ENCODE measurements around the gene TEDC1. TPM values are rescaled to one million over a fixed set of nuclear protein-coding genes. Genes with fewer than 3 reads are reported as not detected.

The TEDC1 gene
- total RNA-seq, 1 donor from 2014 or later, result 4.0 TPM

DNA sequence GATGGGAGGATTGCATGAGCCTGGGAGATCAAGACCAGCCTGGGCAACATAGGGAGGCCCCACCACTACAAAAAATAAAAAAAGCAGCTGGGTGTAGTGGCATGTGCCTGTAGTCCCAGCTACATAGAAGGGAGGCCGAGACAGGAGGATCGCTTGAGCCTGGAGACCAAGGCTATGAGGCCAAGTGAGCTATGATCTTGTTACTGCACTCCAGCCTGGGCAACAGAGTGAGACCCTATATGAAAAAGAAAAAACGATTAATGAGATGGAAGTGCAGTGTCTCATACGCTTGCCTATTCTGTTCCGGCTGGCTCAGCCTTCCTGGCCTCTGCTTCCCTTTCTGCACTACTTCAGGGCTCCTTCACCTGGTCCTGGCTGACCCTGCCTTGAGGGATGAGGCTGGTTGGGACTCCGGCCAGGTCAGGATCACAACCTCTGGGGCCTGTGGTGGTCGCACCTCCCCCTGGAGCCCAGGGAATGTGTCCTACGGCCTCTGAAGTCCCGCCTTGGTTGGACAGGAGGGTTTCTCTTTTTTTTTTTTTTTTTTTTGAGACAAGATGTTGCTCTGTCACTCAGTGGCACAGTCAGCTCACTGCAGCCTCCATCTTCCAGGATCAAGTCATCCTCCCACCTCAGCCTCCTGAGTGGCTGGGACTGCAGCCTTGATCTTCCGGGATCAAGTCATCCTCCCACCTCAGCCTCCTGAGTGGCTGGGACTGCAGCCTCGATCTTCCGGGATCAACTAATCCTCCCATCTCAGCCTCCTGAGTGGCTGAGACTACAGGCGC lies 10.7 kb downstream of the TEDC1 start:
- TF ChIP-seq, protein P1, sequence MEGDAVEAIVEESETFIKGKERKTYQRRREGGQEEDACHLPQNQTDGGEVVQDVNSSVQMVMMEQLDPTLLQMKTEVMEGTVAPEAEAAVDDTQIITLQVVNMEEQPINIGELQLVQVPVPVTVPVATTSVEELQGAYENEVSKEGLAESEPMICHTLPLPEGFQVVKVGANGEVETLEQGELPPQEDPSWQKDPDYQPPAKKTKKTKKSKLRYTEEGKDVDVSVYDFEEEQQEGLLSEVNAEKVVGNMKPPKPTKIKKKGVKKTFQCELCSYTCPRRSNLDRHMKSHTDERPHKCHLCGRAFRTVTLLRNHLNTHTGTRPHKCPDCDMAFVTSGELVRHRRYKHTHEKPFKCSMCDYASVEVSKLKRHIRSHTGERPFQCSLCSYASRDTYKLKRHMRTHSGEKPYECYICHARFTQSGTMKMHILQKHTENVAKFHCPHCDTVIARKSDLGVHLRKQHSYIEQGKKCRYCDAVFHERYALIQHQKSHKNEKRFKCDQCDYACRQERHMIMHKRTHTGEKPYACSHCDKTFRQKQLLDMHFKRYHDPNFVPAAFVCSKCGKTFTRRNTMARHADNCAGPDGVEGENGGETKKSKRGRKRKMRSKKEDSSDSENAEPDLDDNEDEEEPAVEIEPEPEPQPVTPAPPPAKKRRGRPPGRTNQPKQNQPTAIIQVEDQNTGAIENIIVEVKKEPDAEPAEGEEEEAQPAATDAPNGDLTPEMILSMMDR (IDR thresholded peaks at IDR 0.05; ENCODE audit: borderline replicate concordance), result no peak

DNA sequence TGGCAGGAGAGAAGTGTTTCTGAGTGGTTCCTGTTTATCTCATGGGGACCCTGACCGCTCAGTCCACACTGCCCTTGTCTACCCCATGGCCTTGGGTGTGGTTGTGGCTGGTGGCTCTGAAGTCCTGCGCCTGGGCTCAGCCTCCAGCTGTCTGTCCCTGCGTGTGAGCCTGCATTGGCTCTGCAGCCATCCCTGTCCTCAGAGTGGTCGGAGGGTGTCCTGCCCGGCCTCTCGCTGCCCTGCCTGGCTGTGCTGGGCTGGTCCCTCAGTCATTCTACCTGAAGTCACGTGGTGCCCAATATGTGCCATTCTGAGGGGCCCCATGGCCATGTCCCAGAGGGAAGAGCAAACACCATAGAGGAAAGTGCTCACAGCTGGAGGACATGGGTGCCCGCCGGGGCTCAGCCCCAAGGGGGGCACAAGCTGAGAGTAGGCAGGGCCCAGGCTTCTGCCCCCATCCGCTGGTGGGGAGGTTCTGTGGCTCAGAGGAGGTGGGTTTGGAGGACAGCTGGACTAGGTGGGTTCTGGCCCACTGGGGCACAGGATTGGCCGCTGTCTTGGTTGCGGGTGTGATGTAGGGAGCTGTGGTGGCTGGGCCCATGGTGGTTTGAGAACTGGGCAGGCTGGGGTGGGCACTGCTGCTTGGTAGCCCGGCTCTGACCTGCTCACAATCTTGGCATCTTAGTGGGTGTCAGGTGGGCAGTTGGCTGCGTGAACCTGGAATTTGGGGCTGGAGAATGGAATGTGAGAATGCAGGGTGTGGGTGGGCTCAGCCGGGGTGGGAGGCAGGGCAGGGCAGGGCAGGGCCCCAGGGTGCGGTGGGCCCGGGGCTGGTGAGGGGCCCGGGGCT lies 11.6 kb downstream of the TEDC1 start:
- intact Hi-C loops (cut with micrococcal nuclease), result no loop called here
- peaks cover 9% of the 10 kb centered on the region for H3K36me3 ChIP-seq
- no peak for DNase-seq
- no peak overlapping the region for H3K4me3 ChIP-seq
- TF ChIP-seq, protein P1 (IDR thresholded peaks at IDR 0.05; ENCODE audit: borderline replicate concordance), result no peak
- H3K9me3 ChIP-seq (replicated peaks), result no peaks in the 10 kb centered on the region
- H3K4me1 ChIP-seq, result no peaks in the 10 kb centered on the region
- peaks cover 6% of the 10 kb centered on the region for H3K27me3 ChIP-seq (ENCODE audit: low read depth)
- no peak overlapping the region for H3K27ac ChIP-seq (replicated peaks)

More for the DNA sequence above, 10.7 kb downstream of the TEDC1 start:
- no peak overlapping the region for H3K27ac ChIP-seq (replicated peaks)
- no peaks in the 10 kb centered on the region for H3K4me1 ChIP-seq
- H3K27me3 ChIP-seq (ENCODE audit: low read depth), result no peaks in the 10 kb centered on the region
- H3K36me3 ChIP-seq, result peaks cover 9% of the 10 kb centered on the region
- no peak overlapping the region for H3K4me3 ChIP-seq
- no peak for DNase-seq
- intact Hi-C loops (cut with micrococcal nuclease), result no loop called here
- H3K9me3 ChIP-seq (replicated peaks), result no peaks in the 10 kb centered on the region

- H3K27ac ChIP-seq (replicated peaks), result no peak overlapping the region
- peaks cover 9% of the 10 kb centered on the region for H3K36me3 ChIP-seq
- H3K27me3 ChIP-seq (ENCODE audit: low read depth), result peaks cover 12% of the 10 kb centered on the region
- H3K4me1 ChIP-seq, result no peaks in the 10 kb centered on the region
- no peak for DNase-seq
- TF ChIP-seq, protein P1 (IDR thresholded peaks at IDR 0.05; ENCODE audit: borderline replicate concordance), result no peak
- H3K4me3 ChIP-seq, result no peak overlapping the region
- H3K9me3 ChIP-seq (replicated peaks), result no peaks in the 10 kb centered on the region
- intact Hi-C loops (cut with micrococcal nuclease), result no loop called here
Measured at GRCh38 chr14:105503296-105503640, 12.2 kb downstream of the TEDC1 start.

DNA sequence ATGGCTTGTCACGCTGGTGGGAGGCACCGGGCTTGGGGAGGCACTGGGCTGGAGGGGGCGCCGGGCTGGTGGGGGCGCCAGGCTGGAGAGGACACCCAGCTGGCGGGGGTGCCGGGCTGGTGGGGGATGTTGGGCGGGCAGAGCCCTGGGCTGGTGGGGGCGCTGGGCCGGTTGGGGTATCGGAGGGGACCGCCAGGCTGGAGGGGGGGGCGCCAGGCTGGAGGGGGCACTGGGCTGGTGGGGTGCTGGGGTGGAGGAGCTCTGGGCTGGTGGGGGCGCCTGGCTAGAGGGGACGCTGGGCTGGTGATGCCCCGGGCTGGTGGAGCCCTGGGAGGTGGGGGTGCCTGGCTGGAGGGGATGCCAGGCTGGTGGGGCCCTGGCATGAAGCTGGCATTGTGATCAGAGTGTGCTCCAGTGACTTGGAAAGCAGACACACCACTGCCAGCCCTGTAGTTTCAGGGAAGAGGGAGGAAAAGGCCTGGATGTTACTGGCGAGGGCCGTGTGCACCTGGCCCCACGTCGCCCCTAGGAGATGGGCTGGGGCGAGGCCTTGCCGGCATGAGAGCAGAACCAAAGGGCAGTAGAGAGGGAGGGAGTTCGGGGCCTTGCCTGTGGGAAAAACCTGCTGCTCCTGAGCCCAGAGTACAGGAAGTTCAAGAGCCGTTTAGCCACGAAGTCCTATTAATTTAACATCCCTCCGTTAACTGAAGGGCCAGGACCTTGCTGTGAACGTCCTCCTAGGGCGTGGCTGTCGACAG lies 13.1 kb downstream of the TEDC1 start:
- no peak for DNase-seq
- Histone ChIP-seq H3K27me3 (ENCODE audit: low read depth) (peaks cover 20% of the 10 kb centered on the region), H3K4me1 (no peaks in the 10 kb centered on the region), H3K36me3 (peaks cover under 1% of the 10 kb centered on the region), H3K9me3 (replicated peaks) (no peaks in the 10 kb centered on the region), H3K4me3 (no peak overlapping the region), H3K27ac (replicated peaks) (no peak overlapping the region)
- TF ChIP-seq, protein P1 (IDR thresholded peaks at IDR 0.05; ENCODE audit: borderline replicate concordance), result no peak
- intact Hi-C loops (cut with micrococcal nuclease), result no loop called here

DNA sequence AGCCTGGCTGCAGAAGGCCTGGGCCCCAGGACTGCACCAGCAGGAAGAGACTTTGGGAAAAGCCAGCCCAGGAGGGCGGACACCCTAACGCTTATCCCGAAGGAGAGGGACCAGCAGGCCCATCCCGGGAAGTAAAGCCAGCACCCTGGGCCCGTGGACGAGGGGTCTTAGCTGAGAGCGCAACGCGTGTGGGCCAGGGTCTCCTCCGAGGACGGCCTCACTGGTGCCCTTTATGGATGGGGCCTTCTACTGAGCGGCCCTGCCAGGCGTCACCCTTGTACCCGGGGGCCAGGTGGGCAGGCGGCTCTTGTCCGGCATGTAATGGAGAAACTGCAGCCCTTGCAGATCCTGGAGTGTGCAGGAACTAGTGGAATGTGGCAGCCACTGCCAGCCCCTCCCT lies 14.1 kb downstream of the TEDC1 start:
- no peak for DNase-seq

More for the DNA sequence above, 14.1 kb downstream of the TEDC1 start:
- intact Hi-C loops (cut with micrococcal nuclease), result no loop called here
- no peaks in the 10 kb centered on the region for H3K4me1 ChIP-seq
- H3K9me3 ChIP-seq (replicated peaks), result no peaks in the 10 kb centered on the region
- H3K27ac ChIP-seq (replicated peaks), result no peak overlapping the region
- H3K4me3 ChIP-seq, result no peak overlapping the region
- H3K27me3 ChIP-seq (ENCODE audit: low read depth), result peaks cover 30% of the 10 kb centered on the region
- TF ChIP-seq, protein P1 (IDR thresholded peaks at IDR 0.05; ENCODE audit: borderline replicate concordance), result no peak
- no peaks in the 10 kb centered on the region for H3K36me3 ChIP-seq

Data from left ventricle myocardium inferior (tissue), 1 donor.